GM12878 (cell line): ENCODE measurements around the gene ME2. TPM values are rescaled to one million over a fixed set of nuclear protein-coding genes. Genes with fewer than 3 reads are reported as not detected.

Source experiments
- ATF2 ChIP-seq: IDR thresholded peaks from 2 replicates; pipeline ENCODE4 v1.6.1; 2012; ENCODE audit warnings: low read length, inconsistent platforms
- ATF7 ChIP-seq: fragments of 450-650 bp; IDR thresholded peaks from 2 replicates; pipeline ENCODE4 v1.6.1; 2016; ENCODE audit warnings: low read depth, mild to moderate bottlenecking
- BCL11A ChIP-seq: IDR thresholded peaks from 2 replicates; pipeline ENCODE4 v1.6.1; 2011; ENCODE audit warnings: low read depth, low read length
- CEBPZ ChIP-seq: fragments of 150-350 bp; IDR thresholded peaks from 2 replicates; pipeline ENCODE4 v1.6.1; 2016; ENCODE audit warnings: low read depth, low read length
- CHD2 ChIP-seq: IDR thresholded peaks from 2 replicates; pipeline ENCODE4 v1.6.1; 2011; ENCODE audit warnings: low read depth, low read length, improper control_type of control experiment, borderline replicate concordance
- CHD4 ChIP-seq: fragments of 200-600 bp; sonication (generic); IDR thresholded peaks from 2 replicates; pipeline ENCODE4 v1.6.1; 2016; ENCODE audit warnings: mild to moderate bottlenecking
- E4F1 ChIP-seq: fragments of 450-650 bp; IDR thresholded peaks from 2 replicates; pipeline ENCODE4 v1.6.1; 2018; ENCODE audit warnings: borderline replicate concordance, mild to moderate bottlenecking; ENCODE audit not compliant: partially characterized antibody
- ESRRA ChIP-seq: IDR thresholded peaks from 2 replicates; pipeline ENCODE4 v1.6.1; 2012; ENCODE audit warnings: mild to moderate bottlenecking, low read length, improper control_type of control experiment
- FOXK2 ChIP-seq: fragments of 450-650 bp; IDR thresholded peaks from 2 replicates; pipeline ENCODE4 v1.6.1; 2017; ENCODE audit warnings: mild to moderate bottlenecking, moderate library complexity
- HDAC2 ChIP-seq: fragments of 200-600 bp; sonication (generic); IDR thresholded peaks from 2 replicates; pipeline ENCODE4 v1.6.1; 2017
- IRF4 ChIP-seq: IDR thresholded peaks from 2 replicates; pipeline ENCODE4 v1.6.1; 2011; ENCODE audit warnings: low read depth, low read length
- JUNB ChIP-seq: IDR thresholded peaks from 2 replicates; pipeline ENCODE4 v1.6.1; 2016; ENCODE audit warnings: antibody characterized with exemption, mild to moderate bottlenecking
- MTA2 ChIP-seq: fragments of 450-650 bp; IDR thresholded peaks from 2 replicates; pipeline ENCODE4 v1.6.1; 2016; ENCODE audit warnings: low read depth, mild to moderate bottlenecking, moderate library complexity
- NFYA ChIP-seq: IDR thresholded peaks from 2 replicates; pipeline ENCODE4 v1.6.1; 2011; ENCODE audit warnings: low read depth, mild to moderate bottlenecking, low read length, improper control_type of control experiment, borderline replicate concordance
- NFYB ChIP-seq: IDR thresholded peaks from 2 replicates; pipeline ENCODE4 v1.6.1; 2011; ENCODE audit warnings: low read depth, mild to moderate bottlenecking, low read length, improper control_type of control experiment, moderate library complexity; ENCODE audit not compliant: insufficient read depth
- NRF1 ChIP-seq: conservative IDR thresholded peaks from 2 replicates; pipeline ENCODE4 v1.6.1; 2011; ENCODE audit warnings: mild to moderate bottlenecking, low read depth, low read length, improper control_type of control experiment
- POLR2A ChIP-seq: IDR thresholded peaks from 2 replicates; pipeline ENCODE4 v1.6.1; 2011; ENCODE audit warnings: low read depth, mild to moderate bottlenecking, low read length
- POLR2AphosphoS5 ChIP-seq: IDR thresholded peaks from 2 replicates; pipeline ENCODE4 v1.6.1; 2011; ENCODE audit warnings: mild to moderate bottlenecking, low read length, inconsistent platforms
- SIN3A ChIP-seq: IDR thresholded peaks from 2 replicates; pipeline ENCODE4 v1.6.1; 2012; ENCODE audit warnings: low read depth, low read length, improper control_type of control experiment
- ZNF384 ChIP-seq: IDR thresholded peaks from 2 replicates; pipeline ENCODE4 v1.6.1; 2012; ENCODE audit warnings: low read depth, mild to moderate bottlenecking, low read length, improper control_type of control experiment, borderline replicate concordance
- polyA plus RNA-seq, 11 experiments: library from polyadenylated mRNA; depleted of rRNA in 4 of 11; unstranded in 6 of 11; stranded (reverse) in 5 of 11; fragments of >200 nt; fragmentation: Nextera tagmentation in 4 of 11; fragmentation: Illumina TruSeq in 1 of 11; extraction: Ambion mirVana in 4 of 11; extraction: Trizol in 1 of 11; gene quantifications; 1 replicate in 1 of 11; 2 replicates in 10 of 11; pipeline versions ENCODE4 v1.2.1 to v1.2.3, GENCODE V29; 2011 to 2016; ENCODE audit warnings: inconsistent platforms in 2 of 11, missing spikeins in 2 of 11, low read depth in 1 of 11
- total RNA-seq, 4 experiments: library from RNA; depleted of rRNA in 3 of 4; stranded (reverse); fragments of >200 nt in 3 of 4; fragmentation: Illumina TruSeq in 1 of 4; extraction: Trizol in 1 of 4; gene quantifications; 2 replicates each; pipeline versions ENCODE4 v1.2.1 to v1.2.3, GENCODE V29; 2013 to 2021
- TF ChIP-seq, protein P1 (sequence below): fragments of 450-650 bp; conservative IDR thresholded peaks from 2 replicates; pipeline ENCODE4 v1.6.1; 2017; ENCODE audit warnings: mild to moderate bottlenecking, moderate library complexity

ME2 gene
- total and polyA plus RNA-seq, 10 of the 15 experiments (the other 5 are each of a cell fraction or from before 2014, with no cell fraction given): 41.3 to 155 (median 133) TPM

DNA sequence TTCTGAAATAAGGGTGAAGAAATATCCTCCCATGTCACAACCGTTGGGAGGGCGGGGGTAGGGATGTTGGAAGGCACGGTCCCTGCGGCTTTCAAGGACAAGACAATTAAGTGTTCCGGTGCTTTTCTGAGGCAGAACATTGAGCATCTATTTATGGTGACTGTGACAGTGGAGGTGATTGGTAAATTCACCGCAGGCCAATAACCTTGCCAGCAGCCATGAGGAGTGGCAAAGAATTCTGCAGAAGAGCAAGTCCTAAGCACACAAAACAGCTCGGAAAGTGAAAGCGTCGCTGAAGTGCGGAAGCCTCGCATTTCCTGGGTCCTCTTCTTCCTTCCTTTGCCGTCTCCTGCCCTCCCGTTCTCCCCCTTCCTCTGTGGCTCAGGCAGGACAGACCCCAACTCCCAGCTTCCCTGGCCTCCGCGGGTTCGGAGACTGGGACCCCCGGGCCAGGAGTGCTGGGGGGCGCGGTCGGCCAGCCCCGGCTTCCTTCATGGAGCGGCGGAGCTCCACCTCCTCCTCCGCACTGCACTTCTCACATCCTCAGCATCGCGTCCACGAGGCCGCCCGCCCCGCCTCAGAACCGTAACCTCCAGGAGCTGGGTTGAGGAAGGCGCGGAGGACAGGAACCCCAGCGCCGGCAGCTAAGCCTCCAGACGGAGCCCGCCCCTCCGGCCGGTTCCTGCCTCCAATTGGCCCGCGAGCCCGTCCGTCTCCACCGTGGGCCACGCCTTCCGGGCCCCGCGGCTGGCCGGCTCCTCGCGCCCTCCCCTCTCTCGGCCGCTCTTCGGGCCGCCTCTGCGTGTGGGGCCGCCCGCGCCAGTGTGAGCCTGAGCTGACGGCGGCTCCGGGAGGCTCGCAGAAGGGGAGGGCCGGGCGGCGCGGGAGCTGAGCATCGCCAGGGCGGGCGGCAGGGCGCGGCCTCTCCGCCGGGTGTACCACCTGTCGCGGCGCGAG lies at the start of gene ME2 (continued):
- TF ChIP-seq IRF4: 0 out of 2 replicates have a peak, but pooled peaks have one; percentile 6
- peak; percentile 95 for TF ChIP-seq POLR2A
- no peak for TF ChIP-seq JUNB
- peak; percentile 73 for TF ChIP-seq E4F1
- no peak for TF ChIP-seq CEBPZ
- peak; percentile 78 for TF ChIP-seq POLR2AphosphoS5
- no peak for TF ChIP-seq FOXK2
- no peak for TF ChIP-seq CHD4
- TF ChIP-seq HDAC2: no peak
- no peak for TF ChIP-seq ATF7
- no peak for TF ChIP-seq BCL11A
- no peak for TF ChIP-seq ESRRA
- TF ChIP-seq NFYA: no peak
- TF ChIP-seq CHD2: peak; percentile 76; the same call in 1 of the 2 replicates
- TF ChIP-seq ZNF384: no peak
- TF ChIP-seq NRF1: no peak
- no peak for TF ChIP-seq ATF2
- no peak for TF ChIP-seq SIN3A
- no peak for TF ChIP-seq MTA2
- TF ChIP-seq, protein P1, sequence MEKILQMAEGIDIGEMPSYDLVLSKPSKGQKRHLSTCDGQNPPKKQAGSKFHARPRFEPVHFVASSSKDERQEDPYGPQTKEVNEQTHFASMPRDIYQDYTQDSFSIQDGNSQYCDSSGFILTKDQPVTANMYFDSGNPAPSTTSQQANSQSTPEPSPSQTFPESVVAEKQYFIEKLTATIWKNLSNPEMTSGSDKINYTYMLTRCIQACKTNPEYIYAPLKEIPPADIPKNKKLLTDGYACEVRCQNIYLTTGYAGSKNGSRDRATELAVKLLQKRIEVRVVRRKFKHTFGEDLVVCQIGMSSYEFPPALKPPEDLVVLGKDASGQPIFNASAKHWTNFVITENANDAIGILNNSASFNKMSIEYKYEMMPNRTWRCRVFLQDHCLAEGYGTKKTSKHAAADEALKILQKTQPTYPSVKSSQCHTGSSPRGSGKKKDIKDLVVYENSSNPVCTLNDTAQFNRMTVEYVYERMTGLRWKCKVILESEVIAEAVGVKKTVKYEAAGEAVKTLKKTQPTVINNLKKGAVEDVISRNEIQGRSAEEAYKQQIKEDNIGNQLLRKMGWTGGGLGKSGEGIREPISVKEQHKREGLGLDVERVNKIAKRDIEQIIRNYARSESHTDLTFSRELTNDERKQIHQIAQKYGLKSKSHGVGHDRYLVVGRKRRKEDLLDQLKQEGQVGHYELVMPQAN: no peak; the same call in none of the 2 replicates
- peak; percentile 67; the same call in 1 of the 2 replicates for TF ChIP-seq NFYB
